Activated T-cell treated with anti-CD3 and anti-CD28 coated beads, Interleukin-2, amount 50 U/mL, for 4 hours (primary cell): ENCODE measurements around the gene SORCS2. TPM values are rescaled to one million over a fixed set of nuclear protein-coding genes. Genes with fewer than 3 reads are reported as not detected.

ENCODE experiments used
- ATAC-seq, 2 donors: fragments of 200-7000 bp; cut with Tn5 transposase; one replicate each; pipeline ENCODE4 v1.10.0; 2021
- DNase-seq: peaks from one replicate; pipeline ENCODE4 v3.0.0-alpha.2; 2020
- H3K27me3 Mint-ChIP-seq: one replicate; pipeline ENCODE4 v1.8.0; 2021; ENCODE audit warnings: low read depth, mixed read lengths
- H3K36me3 Mint-ChIP-seq: one replicate; pipeline ENCODE4 v1.8.0; 2022; ENCODE audit warnings: mixed read lengths; ENCODE audit not compliant: insufficient read depth
- H3K4me1 Mint-ChIP-seq: one replicate; pipeline ENCODE4 v1.8.0; 2021; ENCODE audit warnings: low read depth, mixed read lengths
- H3K4me3 Mint-ChIP-seq: one replicate; pipeline ENCODE4 v1.8.0; 2021; ENCODE audit warnings: mild to moderate bottlenecking, moderate library complexity, mixed read lengths
- H3K9me3 Mint-ChIP-seq: one replicate; pipeline ENCODE4 v1.8.0; 2021; ENCODE audit warnings: mixed read lengths
- total RNA-seq, 3 donors: library from RNA; stranded (reverse); gene quantifications; one replicate each; pipeline ENCODE4 v1.2.1, GENCODE V29; 2021

Gene SORCS2
- total RNA-seq, 3 donors from 2014 or later, result 0.18 to 0.43 TPM; not detected in 1

DNA sequence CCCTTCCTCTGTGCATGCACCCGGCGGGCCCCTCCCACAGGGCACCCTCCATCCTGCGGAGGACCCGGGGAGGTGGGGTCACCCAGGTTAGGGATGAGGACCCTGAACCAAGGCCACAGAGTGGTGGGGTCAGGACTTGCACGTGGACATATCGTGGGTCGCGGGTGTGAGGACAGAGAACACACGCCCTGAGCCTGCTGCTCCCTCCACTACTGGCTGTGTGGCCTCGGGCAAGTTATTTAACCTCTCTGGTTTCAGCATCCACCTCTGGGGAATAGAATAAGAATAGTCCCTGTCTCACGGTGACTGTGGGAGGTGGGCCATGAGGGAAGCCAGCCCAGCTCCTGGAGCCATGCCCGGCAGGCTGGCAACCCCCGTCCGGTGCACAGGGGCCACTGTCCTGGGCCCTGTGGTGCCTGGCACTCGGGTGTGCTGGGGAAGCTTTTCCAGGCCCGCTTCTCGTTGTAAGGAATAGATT is 237.3 kb downstream of the SORCS2 start:
- ATAC-seq (no peak), DNase-seq (no peak)
- H3K27me3 Mint-ChIP-seq, result peaks cover 2% of the 10 kb centered on the region
- H3K4me3 Mint-ChIP-seq, result no peak overlapping the region
- H3K36me3 Mint-ChIP-seq, result no peaks in the 10 kb centered on the region
- no peaks in the 10 kb centered on the region for H3K9me3 Mint-ChIP-seq
- H3K4me1 Mint-ChIP-seq, result no peaks in the 10 kb centered on the region

DNA sequence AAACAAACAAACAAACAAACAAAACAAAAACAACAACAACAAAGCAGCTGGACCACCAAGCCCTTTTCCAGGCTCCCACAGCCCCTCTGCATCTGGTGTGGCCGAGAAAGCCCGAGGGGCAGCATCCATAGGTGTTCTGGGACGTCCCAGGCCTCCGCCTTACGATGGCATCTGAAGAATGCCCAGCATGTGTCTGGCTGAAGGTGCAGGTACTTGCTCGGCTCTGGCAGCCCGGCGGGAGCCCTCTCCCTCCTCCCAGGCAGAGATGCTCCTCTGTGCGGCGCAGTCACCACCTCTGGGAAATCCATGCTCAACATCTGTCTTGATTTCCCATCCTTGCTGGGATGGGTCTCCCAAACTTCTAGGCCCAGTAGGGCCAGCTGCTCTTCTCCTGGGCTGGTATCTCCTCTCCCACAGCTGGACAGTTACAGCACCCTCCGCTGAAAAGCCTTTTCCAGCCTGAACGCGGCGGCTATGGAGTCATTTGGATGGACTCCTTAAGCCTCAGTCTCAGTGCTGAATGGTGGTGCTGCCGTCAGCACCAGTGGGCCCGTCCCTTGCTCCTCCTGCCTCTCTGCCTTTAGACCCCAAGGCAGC is 238.1 kb downstream of the SORCS2 start:
- Mint-ChIP-seq H3K27me3 (peaks cover 2% of the 10 kb centered on the region), H3K4me1 (peaks cover under 1% of the 10 kb centered on the region), H3K9me3 (no peaks in the 10 kb centered on the region), H3K4me3 (no peak overlapping the region), H3K36me3 (no peaks in the 10 kb centered on the region)
- no peak for ATAC-seq
- DNase-seq, result no peak

DNA sequence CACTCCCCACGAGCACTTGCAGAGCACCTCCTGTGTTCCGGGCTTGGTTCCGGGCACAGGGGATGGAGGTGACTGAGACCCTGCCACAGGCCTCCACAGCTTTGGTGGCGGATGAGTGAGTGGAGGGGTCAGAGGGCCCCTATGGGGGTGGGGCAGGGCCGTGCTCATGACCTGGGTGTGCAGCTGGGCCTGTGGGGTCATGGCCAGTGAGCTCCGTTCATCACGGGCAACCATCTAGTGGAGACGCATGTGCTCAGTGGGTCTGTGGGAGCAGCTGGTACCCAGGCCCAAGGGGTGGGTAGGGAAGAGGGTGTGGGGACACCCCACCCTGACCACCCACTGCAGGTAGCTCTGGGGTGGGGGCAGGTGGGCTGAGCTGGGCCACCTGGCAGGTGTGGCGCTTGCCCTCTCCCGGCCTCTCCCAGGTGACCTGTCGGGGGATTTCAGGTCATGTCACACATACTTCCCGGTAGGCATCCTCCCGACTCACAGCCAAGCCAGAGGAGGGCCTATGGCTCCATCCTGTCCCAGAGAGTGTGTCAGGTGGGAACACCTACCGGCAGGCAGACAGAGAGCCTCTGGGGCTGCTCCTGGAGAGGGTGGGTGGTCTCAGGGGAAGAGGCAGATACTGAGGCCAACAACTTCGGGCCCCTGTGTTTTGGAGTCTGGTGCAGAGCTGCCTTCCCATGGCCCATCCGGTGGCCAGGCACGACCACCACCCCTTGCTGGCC is 238.8 kb downstream of the SORCS2 start:
- H3K27me3 Mint-ChIP-seq, result peaks cover 4% of the 10 kb centered on the region
- ATAC-seq, result no peak
- H3K4me3 Mint-ChIP-seq, result no peak overlapping the region
- no peaks in the 10 kb centered on the region for H3K9me3 Mint-ChIP-seq
- H3K4me1 Mint-ChIP-seq, result peaks cover 2% of the 10 kb centered on the region
- no peak for DNase-seq
- H3K36me3 Mint-ChIP-seq, result no peaks in the 10 kb centered on the region

DNA sequence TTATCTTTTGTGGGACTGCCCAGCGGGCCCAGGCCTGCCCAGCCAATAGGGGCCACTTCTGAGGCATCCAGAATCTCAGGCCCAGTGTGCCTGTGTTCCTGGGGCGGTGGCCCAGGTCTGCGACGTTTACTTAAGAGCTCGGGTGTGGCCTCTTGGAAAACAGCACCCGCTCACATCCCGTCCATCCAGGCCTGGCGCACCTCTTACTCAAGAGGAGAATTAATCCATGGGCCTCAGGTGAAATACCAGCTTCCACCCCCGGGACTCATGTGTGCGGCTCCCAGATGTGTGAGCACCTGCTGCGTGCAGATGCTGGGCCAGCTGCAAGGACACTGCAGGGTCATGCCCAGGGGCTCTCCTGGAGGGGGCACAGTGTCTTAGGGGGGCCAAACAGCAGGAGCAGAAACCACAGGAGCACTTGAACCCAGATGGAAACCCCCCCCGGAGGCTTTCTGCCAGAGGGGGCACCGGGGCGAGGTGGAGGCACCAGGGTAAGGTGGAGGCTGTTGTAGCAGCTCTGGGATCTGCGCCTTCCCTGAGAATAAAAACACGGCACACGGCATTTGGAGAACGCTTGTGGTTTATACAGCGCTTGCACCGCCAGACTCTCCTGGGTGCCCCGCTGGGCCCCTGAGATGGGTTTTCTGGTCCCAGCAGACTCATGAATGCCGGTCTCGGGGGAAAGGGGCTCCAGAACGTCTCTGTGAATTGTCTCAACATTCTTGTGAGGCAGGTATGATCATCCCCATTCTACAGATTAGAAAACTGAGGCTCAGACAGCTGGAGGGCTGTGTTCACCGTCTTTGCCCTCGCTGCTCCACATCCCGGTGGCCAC is 239.6 kb downstream of the SORCS2 start:
- DNase-seq, result no peak
- Mint-ChIP-seq H3K9me3 (no peaks in the 10 kb centered on the region), H3K27me3 (peaks cover 4% of the 10 kb centered on the region)

DNA sequence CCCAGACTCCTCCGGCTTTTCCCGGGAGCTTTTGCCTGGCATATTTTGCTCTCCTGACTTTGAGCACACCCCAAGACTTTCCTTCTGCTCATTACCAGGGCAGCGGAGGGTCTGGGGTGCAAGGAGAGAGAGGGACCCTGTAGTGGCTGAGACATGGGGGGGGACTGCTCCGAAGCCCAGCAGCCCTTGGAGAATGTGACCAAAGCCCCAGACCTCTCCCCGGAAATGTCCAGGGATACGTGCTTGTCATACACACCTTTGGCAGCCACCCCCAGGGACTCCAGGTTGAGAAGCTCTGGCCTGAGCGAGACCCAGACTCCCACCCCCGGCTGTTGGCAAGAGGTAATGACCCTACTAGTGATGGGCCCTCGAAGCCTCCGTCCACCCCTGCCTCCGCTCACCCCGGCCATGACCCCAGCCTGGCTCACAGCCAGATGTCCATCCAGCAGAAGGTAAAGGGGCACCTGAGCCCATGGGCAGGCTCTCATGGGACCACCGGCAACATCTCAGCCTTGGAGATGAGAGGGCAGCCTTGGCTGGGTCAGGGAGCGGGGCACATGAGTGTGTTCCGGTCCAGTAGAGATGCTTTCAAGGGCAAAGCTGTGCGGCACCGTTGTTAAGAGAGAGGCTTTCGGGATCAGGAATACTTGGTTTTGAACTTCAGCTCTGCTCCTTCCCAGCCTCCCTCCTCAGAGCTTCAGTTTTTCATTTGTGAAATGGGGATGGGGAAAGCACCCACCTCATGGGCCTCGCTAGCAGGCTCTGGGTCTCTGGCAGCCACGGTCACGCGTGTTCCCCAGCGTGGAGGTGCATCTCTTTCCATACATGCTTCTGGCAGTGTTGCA is 240.4 kb downstream of the SORCS2 start:
- no peak for DNase-seq
- no peaks in the 10 kb centered on the region for H3K9me3 Mint-ChIP-seq
- no peak overlapping the region for H3K4me3 Mint-ChIP-seq
- peaks cover 4% of the 10 kb centered on the region for H3K27me3 Mint-ChIP-seq
- H3K36me3 Mint-ChIP-seq, result no peaks in the 10 kb centered on the region
- H3K4me1 Mint-ChIP-seq, result peaks cover 2% of the 10 kb centered on the region
- ATAC-seq, result no peak

More for the DNA sequence above, 239.6 kb downstream of the SORCS2 start:
- no peak for ATAC-seq
- Mint-ChIP-seq H3K4me3 (no peak overlapping the region), H3K36me3 (no peaks in the 10 kb centered on the region), H3K4me1 (peaks cover 2% of the 10 kb centered on the region)

DNA sequence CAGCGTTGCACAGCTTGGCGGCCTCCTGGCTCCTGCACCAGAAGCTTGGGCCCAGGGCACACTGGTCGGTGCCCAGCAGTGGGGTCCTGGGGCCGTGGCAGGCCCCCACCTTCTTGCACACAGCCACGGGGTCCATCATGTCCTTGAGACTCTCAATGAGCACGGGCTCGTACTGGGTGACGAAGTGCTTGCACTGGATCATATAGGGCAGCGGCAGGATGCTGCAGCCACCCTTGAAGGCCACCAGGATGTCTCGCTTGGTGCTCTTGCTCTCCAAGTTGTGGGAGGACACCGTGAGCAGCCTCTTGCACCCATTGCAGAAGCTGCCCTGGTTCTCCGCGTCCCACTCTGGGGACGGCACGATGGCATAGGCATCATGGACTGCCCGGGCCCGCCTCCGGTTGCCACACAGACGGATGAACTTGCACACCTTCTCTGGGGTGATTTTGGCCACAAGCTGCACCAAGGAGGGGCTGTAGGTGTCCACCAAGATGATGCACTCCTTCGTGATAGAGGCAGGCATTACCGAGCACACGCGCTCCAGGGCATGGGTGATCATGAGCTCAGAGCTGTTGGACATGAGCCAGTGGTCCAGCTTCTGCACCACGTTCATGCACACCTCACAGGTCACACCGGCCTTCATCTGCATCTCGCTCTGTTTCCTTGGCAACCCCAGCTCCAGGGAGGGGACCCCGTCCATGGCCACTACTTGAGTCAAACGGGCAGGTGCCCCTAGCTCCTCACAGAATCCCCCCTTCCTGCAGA is 241.2 kb downstream of the SORCS2 start:
- Mint-ChIP-seq H3K9me3 (no peaks in the 10 kb centered on the region), H3K4me3 (no peak overlapping the region), H3K4me1 (peaks cover 2% of the 10 kb centered on the region), H3K27me3 (peaks cover 4% of the 10 kb centered on the region), H3K36me3 (no peaks in the 10 kb centered on the region)
- no peak for DNase-seq
- ATAC-seq, result no peak

DNA sequence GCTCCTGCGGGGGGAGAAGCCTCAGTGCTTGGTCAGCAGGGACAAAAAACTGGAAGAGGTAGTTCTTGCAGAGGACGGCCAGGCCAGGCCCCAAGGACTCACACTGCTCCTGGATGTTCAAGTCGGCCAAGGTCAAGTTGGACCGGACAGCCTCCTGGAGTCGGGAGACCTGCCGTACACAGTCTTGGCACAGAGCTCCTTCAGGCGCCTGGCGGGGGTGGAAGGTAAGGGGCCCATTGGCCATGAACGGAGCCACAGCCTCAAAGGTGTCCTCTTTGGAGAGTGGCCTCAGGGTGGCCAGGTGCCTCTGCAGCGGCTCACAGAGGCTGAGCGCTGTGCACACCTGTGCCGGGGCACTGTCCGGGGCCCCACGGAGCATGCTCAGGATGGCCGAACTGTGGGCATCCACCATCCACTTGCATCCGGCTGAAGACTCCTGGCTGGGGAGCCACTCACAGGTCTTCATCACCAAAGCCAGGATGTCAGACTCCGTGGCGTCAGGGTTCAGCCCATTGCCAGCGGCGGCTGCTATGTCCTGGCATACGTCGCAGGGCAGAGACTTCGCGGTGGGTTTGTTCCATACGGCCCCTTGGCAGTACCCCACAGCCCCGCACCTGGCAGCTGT is 241.9 kb downstream of the SORCS2 start:
- no peak for ATAC-seq
- no peaks in the 10 kb centered on the region for H3K9me3 Mint-ChIP-seq

DNA sequence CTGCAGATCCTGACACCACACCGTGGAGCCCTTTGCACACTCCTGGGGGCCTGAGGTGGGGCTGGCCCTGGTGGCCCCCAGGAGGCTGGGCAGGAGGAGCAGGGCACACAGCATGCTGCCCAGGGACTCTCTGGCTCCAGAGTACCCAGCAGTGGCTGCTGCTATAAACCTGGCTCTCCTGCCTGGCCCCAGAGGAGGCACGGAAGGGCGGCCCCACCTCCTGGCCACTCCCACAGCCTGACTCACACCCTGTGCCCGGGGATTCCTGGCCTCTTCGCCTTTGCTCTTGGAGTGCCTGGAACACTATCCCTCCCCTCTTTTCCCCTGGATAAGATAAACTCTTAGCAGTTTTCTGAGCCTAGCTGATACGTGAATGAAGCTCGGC is 242.4 kb downstream of the SORCS2 start, which contains the start of gene PSAPL1:
PSAPL1 (minus strand) TSS at position 165 of the 385 bp plus-strand sequence; CDS start at position 114, 51 bp downstream.
- ATAC-seq (no peak), DNase-seq (no peak)
- H3K4me3 Mint-ChIP-seq, result no peak within 1 kb of the TSS
- no peaks in the 10 kb centered on the region for H3K36me3 Mint-ChIP-seq
- no peaks in the 10 kb centered on the region for H3K9me3 Mint-ChIP-seq
- H3K27me3 Mint-ChIP-seq, result peaks cover 4% of the 10 kb centered on the region
- H3K4me1 Mint-ChIP-seq, result peaks cover 2% of the 10 kb centered on the region

More for the DNA sequence above, 241.9 kb downstream of the SORCS2 start:
- peaks cover 2% of the 10 kb centered on the region for H3K4me1 Mint-ChIP-seq
- DNase-seq, result no peak
- H3K36me3 Mint-ChIP-seq, result no peaks in the 10 kb centered on the region
- peaks cover 4% of the 10 kb centered on the region for H3K27me3 Mint-ChIP-seq
- H3K4me3 Mint-ChIP-seq, result no peak overlapping the region

DNA sequence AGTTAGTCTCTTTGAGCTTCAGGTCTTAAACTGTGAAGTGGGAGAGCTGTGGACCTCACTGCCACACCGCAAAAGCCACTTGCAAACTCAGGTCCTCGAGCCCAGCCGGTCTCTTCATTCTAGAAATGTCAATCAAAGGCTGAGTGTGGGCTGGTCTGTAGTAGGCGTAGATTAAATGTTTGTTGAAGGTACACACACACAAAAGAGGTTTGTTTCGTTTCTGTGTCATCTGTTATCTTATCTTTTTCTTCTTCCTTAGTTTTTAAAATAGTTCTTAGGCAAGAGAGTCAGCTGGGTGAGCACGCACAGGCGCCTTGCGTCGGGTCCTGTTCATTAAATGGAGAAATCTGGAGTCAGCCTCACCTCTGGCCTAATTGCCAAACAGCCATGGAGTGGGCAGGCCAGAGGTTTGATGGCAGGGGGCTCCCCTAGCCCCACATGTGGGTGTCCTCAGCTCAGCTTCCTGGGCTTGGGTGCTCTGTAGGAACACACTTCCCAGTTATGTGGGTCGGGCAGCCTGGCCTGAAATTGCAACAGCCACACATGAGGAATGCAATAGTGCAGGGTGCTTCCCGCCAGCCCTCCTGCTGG is 243.2 kb downstream of the SORCS2 start:
- no peak for DNase-seq
- Mint-ChIP-seq H3K36me3 (no peaks in the 10 kb centered on the region), H3K4me1 (peaks cover 2% of the 10 kb centered on the region), H3K27me3 (peaks cover 9% of the 10 kb centered on the region), H3K4me3 (no peak overlapping the region), H3K9me3 (no peaks in the 10 kb centered on the region)
- ATAC-seq, result no peak

DNA sequence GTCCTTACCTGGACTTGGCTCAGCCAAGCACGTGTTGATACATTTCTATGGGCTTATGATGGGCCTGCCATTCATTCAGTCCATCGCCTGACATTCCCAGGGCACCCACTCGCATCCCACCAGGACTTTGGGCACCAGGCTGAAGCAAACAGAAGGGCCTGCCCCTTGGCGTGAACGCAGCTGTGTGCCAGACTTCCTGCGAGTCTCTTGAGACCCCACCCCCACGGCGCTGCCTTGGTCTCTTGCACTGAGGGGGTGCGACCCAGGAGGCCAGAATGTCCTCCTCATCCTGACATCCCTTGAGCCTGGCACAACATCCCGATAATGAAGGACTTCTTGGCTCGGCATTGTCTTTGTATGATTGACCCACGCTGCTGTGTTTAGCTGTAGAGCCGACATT is 243.9 kb downstream of the SORCS2 start:
- Mint-ChIP-seq H3K27me3 (peaks cover 13% of the 10 kb centered on the region), H3K4me3 (no peak overlapping the region), H3K36me3 (no peaks in the 10 kb centered on the region)

DNA sequence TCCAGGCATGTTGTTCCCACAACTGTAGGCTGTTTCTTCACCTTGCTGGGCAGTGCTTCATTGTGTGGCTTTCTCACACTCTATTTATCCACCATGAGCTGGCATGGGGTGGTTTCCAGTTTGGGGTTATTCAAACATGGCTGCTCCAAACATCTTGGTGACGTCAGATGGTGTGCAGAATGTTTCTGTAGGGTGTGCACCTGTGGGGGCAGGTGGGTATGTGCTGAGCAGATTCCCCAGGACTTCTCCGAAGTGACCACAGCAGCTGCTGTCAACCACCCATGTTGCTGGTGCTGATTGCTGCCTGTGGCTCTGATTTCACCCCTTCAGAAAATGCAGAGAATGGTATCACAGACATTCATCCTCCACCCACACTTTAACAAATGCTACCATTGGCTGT is 247.4 kb downstream of the SORCS2 start:
- no peak overlapping the region for H3K4me3 Mint-ChIP-seq
- ATAC-seq, result no peak
- H3K4me1 Mint-ChIP-seq, result peaks cover 2% of the 10 kb centered on the region
- no peaks in the 10 kb centered on the region for H3K36me3 Mint-ChIP-seq
- DNase-seq, result no peak
- H3K9me3 Mint-ChIP-seq, result no peaks in the 10 kb centered on the region
- peaks cover 28% of the 10 kb centered on the region for H3K27me3 Mint-ChIP-seq

More for the DNA sequence above, 243.9 kb downstream of the SORCS2 start:
- no peak for ATAC-seq
- Mint-ChIP-seq H3K4me1 (peaks cover 2% of the 10 kb centered on the region), H3K9me3 (no peaks in the 10 kb centered on the region)
- DNase-seq, result no peak

DNA sequence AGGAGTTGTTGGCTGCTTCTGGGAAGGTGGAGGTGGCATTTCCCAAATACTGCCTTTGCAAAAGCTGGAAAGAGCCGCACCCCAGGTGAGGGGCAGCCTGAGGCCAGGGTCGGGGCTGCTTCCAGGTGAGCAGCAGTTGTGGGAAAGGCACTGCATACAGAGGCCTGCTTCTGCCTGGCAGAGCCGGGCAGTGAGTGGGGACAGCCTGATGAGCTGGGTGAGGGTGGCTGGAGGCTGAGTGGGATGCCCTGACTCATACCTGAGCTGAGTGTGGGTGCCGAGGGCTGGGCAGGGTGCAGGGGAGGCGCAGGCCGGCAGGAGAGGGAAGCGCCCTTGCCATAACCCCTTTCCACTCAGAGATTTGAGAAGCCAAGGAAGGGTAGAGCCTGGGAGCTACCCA is 248.9 kb downstream of the SORCS2 start:
- no peaks in the 10 kb centered on the region for H3K36me3 Mint-ChIP-seq
- H3K4me3 Mint-ChIP-seq, result no peak overlapping the region
- no peaks in the 10 kb centered on the region for H3K9me3 Mint-ChIP-seq
- ATAC-seq, result no peak
- H3K4me1 Mint-ChIP-seq, result no peaks in the 10 kb centered on the region
- DNase-seq, result no peak
- peaks cover 32% of the 10 kb centered on the region for H3K27me3 Mint-ChIP-seq
